VCaP (cell line): ENCODE data around the gene ZNF277.

Experiments
- H3K27ac ChIP-seq: fragments of 450-650 bp; 2 replicates; pipeline ENCODE4 v1.5.1; 2017
- CTCF ChIP-seq: fragments of 450-650 bp; conservative IDR thresholded peaks from 2 replicates; pipeline ENCODE4 v1.5.1; 2017; ENCODE audit warnings: mild to moderate bottlenecking, moderate library complexity

The ZNF277 gene

DNA sequence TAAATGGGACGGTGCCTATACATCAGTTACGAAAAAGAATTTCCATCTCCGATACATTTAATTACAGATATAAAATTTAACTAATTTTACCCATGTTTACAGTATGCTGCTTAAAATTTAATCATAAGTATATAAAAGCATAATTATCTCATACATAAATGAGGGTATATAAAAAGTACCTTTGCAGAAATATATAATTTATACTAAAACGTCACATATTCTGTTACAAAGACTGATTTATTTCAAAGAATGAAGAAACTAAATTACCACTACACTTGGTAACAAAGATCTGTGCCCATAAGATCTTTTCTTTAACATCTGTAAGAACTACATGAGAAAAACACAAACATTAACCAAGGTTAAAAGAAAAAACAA is 3.1 kb upstream of the ZNF277 start:
- no peak for TF ChIP-seq CTCF
- no peak overlapping the region for H3K27ac ChIP-seq

- peak overlapping the region; percentile 84 for H3K27ac ChIP-seq
- no peak for TF ChIP-seq CTCF
Measured at GRCh38 chr7:112204499-112205342, 1.8 kb upstream of the ZNF277 start.

- peak overlapping the region; percentile 84 for H3K27ac ChIP-seq
- TF ChIP-seq CTCF, result 0 out of 2 replicates have a peak, but pooled peaks have one; percentile 3
Measured at GRCh38 chr7:112205343-112206237, 905 bp upstream of the ZNF277 start.

DNA sequence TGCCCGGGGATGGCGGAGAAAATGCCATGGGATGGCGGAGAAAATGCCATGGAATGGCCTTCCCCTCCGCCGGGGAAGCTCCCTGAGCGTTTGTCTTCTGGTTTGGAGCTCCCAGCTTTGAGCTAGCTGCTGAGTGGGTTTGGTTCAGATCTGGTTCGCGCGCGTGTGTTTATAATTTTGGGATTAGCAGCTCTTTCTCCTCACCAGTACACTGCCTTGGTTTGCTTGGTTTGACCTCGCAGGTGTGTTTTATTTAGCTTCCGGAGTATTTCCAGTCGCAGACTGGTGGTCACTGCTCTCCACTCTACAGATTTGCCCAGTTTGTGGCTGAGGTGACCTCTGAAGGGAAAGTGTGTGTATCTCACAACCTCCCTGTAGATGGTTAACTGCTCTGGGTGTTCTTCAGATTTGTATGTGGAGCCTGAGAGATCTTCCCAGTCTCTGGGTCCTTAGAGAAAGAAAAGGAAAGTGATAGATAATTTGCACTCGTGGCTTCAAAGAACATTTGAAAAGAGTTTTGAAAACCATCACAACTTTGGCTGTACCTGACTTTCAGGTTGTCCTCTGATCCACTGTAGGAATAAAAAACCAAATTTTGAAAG is 597 bp downstream of the ZNF277 start:
- H3K27ac ChIP-seq, result peak overlapping the region; percentile 84
- TF ChIP-seq CTCF, result no peak

- peak overlapping the region; percentile 84 for H3K27ac ChIP-seq
- TF ChIP-seq CTCF, result no peak
Measured at GRCh38 chr7:112207765-112208164, 1.3 kb downstream of the ZNF277 start.

- no peak for TF ChIP-seq CTCF
- peak overlapping the region; percentile 23 for H3K27ac ChIP-seq
Measured at GRCh38 chr7:112211348-112211907, 4.9 kb downstream of the ZNF277 start.

- TF ChIP-seq CTCF, result no peak
- H3K27ac ChIP-seq, result no peak overlapping the region
Measured at GRCh38 chr7:112212571-112212970, 6.1 kb downstream of the ZNF277 start.
